Spleen (tissue), 11 donors: Measurements from ENCODE around the gene REV3L. TPM values are rescaled to one million over a fixed set of nuclear protein-coding genes. Genes with fewer than 3 reads are reported as not detected.
A peak's percentile ranks its signal among the peaks of the same experiment; 100 is the strongest.

ENCODE experiments used
- DNase-seq: peaks from one replicate; pipeline ENCODE4 v3.0.0-alpha.2; 2020
- H3K27ac ChIP-seq, 8 donors: fragments of 200-600 bp; sonication (generic) in 7 of 8; 1 replicate in 4 of 8; 2 replicates in 4 of 8; pipeline versions ENCODE4 v1.5.0 to v1.8.0; 2016 to 2021; ENCODE audit warnings: inconsistent platforms in 4 of 8, mild to moderate bottlenecking in 4 of 8, moderate library complexity in 1 of 8
- H3K27me3 ChIP-seq, 7 donors: fragments of 200-600 bp; sonication (generic) in 6 of 7; replicated peaks in 1 of 7; 1 replicate in 4 of 7; 2 replicates in 3 of 7; pipeline versions ENCODE4 v1.5.0 to v1.8.0; 2016 to 2021; ENCODE audit warnings: inconsistent platforms in 3 of 7, mild to moderate bottlenecking in 1 of 7
- H3K36me3 ChIP-seq, 6 donors: fragments of 200-600 bp; sonication (generic) in 5 of 6; 1 replicate in 4 of 6; 2 replicates in 2 of 6; pipeline versions ENCODE4 v1.5.0 to v1.8.0; 2016 to 2021; ENCODE audit warnings: inconsistent platforms in 2 of 6
- H3K4me1 ChIP-seq, 6 donors: fragments of 200-600 bp; sonication (generic) in 5 of 6; 1 replicate in 3 of 6; 2 replicates in 3 of 6; pipeline versions ENCODE4 v1.5.0 to v1.8.0; 2016 to 2021; ENCODE audit warnings: inconsistent platforms in 3 of 6
- H3K4me3 ChIP-seq, 8 donors: fragments of 200-600 bp; sonication (generic) in 7 of 8; 1 replicate in 4 of 8; 2 replicates in 4 of 8; pipeline versions ENCODE4 v1.5.0 to v1.8.0; 2016 to 2021; ENCODE audit warnings: inconsistent platforms in 4 of 8, mild to moderate bottlenecking in 4 of 8, moderate library complexity in 2 of 8
- H3K9me3 ChIP-seq, 8 donors: fragments of 200-600 bp; sonication (generic) in 7 of 8; 1 replicate in 4 of 8; 2 replicates in 4 of 8; pipeline versions ENCODE4 v1.5.0 to v1.8.0; 2016 to 2021; ENCODE audit warnings: inconsistent platforms in 4 of 8
- CTCF ChIP-seq, 11 experiments: fragments of 200-600 bp in 7 of 11; fragments of 450-650 bp in 4 of 11; sonication (generic) in 4 of 11; IDR thresholded peaks in 8 of 11; conservative IDR thresholded peaks in 3 of 11; 1 replicate in 7 of 11; 2 replicates in 4 of 11; pipeline versions ENCODE4 v1.4.0 to v1.8.0; 2016 to 2021; ENCODE audit warnings: antibody characterized with exemption in 11 of 11, inconsistent platforms in 4 of 11, mild to moderate bottlenecking in 1 of 11
- POLR2A ChIP-seq, 3 donors: fragments of 450-650 bp; IDR thresholded peaks; one replicate each; pipeline ENCODE4 v1.5.1; 2017; ENCODE audit warnings: antibody characterized with exemption in 3 of 3, mild to moderate bottlenecking in 1 of 3
- POLR2AphosphoS5 ChIP-seq, 3 donors: sonication (generic); formaldehyde crosslinking; IDR thresholded peaks; one replicate each; pipeline ENCODE4 v1.5.1; 2017; ENCODE audit warnings: antibody characterized with exemption in 3 of 3
- WGBS, 5 donors: extraction: QIAGEN DNeasy Blood & Tissue Kit in 3 of 5; methylation state at CpG; one replicate each; pipeline versions ENCODE4 v1.1.5 to v1.1.7; 2013 to 2018; 5-methylcytosine and 5-hydroxymethylcytosine counted together
- intact Hi-C: fragments of 100-400 bp; cut with DNase I; formaldehyde crosslinking; loops from one replicate; pipeline ENCODE4 v1.15.0; 2023; ENCODE audit warnings: low total_unique reads
- polyA plus RNA-seq, 3 donors: library from polyadenylated mRNA; stranded (reverse); fragments of 200-250 nt; gene quantifications; one replicate each; pipeline ENCODE4 v1.2.1, GENCODE V29; 2013
- total RNA-seq, 7 donors: library from RNA; depleted of rRNA in 3 of 7; stranded (reverse); fragments of >200 nt in 3 of 7; fragmentation: NEBNext Ultra II Directional in 4 of 7; extraction: Animal tissue kit (Norgen Biotek cat#: 25700) in 4 of 7; gene quantifications; one replicate each; pipeline versions ENCODE4 v1.1.0 to v1.2.1, GENCODE V29; 2016 to 2021
- donor health status: healthy with polysubstance abuse.
- donor health status: DM: no; HTN: no; CAD: no; lungs with moderate emphysema.
- donor health status: DM: no; HTN: no; CAD: no.
- donor health status: Bipolar disorder and iron deficiency.
- donor health status: healthy.
- donor health status: DM: no; HTN: no; CAD: no.
- donor health status: DM: yes; HTN: yes; CAD: no.

REV3L gene
- total and polyA plus RNA-seq, 10 donors = 7.7 to 60.9 (median 29.8) TPM

- Histone ChIP-seq H3K27ac (no peak overlapping the region), H3K4me3 (no peak overlapping the region), H3K27me3 (no peaks in the 10 kb centered on the region), H3K36me3 (peaks cover 0 to 69% (median 21%) of the 10 kb centered on the region in 6 donors), H3K9me3 (no peaks in the 10 kb centered on the region), H3K4me1 (peaks cover 0 to 7% (median 0%) of the 10 kb centered on the region in 6 donors)
- intact Hi-C loops = no loop called here
- DNase-seq = no peak
- TF ChIP-seq POLR2AphosphoS5 (IDR thresholded peaks at IDR 0.05) (no peak), POLR2A (IDR thresholded peaks at IDR 0.05) (no peak), CTCF (IDR thresholded peaks at IDR 0.05 in 8 of 11, conservative IDR thresholded peaks at IDR 0.05 in 3 of 11) (no peak)
These were observed 125.3 kb downstream of the REV3L start for GRCh38 chr6:111357705-111358104.

- TF ChIP-seq POLR2AphosphoS5 (IDR thresholded peaks at IDR 0.05) (no peak), CTCF (IDR thresholded peaks at IDR 0.05 in 8 of 11, conservative IDR thresholded peaks at IDR 0.05 in 3 of 11) (no peak), POLR2A (IDR thresholded peaks at IDR 0.05) (no peak)
- 93 to 100% (median 97%) methylated on average over 1 of the region's 1 CpG for WGBS, 5 donors
- Histone ChIP-seq H3K27me3 (no peaks in the 10 kb centered on the region), H3K36me3 (peaks cover 0 to 79% (median 23%) of the 10 kb centered on the region in 6 donors), H3K27ac (no peak overlapping the region), H3K9me3 (no peaks in the 10 kb centered on the region), H3K4me3 (no peak overlapping the region), H3K4me1 (peaks cover 0 to 7% (median 0%) of the 10 kb centered on the region in 6 donors)
- DNase-seq = no peak
- intact Hi-C loops = no loop called here
These were observed 126.5 kb downstream of the REV3L start for GRCh38 chr6:111356551-111356950.

- Histone ChIP-seq H3K27ac (peak overlapping the region in 2 of 8 donors; percentile 11 to 38), H3K27me3 (no peaks in the 10 kb centered on the region), H3K9me3 (no peaks in the 10 kb centered on the region), H3K4me3 (no peak overlapping the region), H3K4me1 (peaks cover 0 to 7% (median 0%) of the 10 kb centered on the region in 6 donors), H3K36me3 (peaks cover 0 to 91% (median 31%) of the 10 kb centered on the region in 6 donors)
- no peak for DNase-seq
- intact Hi-C loops = no loop called here
- WGBS, 5 donors = 47 to 84% (median 68%) methylated on average over 3 of the region's 3 CpGs
- TF ChIP-seq POLR2AphosphoS5 (IDR thresholded peaks at IDR 0.05) = no peak
- TF ChIP-seq POLR2A (IDR thresholded peaks at IDR 0.05) = no peak
- no peak for TF ChIP-seq CTCF (IDR thresholded peaks at IDR 0.05 in 8 of 11, conservative IDR thresholded peaks at IDR 0.05 in 3 of 11)
These were observed 128.1 kb downstream of the REV3L start for GRCh38 chr6:111354758-111355555.

- no peak for TF ChIP-seq POLR2A (IDR thresholded peaks at IDR 0.05)
- no peak for TF ChIP-seq POLR2AphosphoS5 (IDR thresholded peaks at IDR 0.05)
- TF ChIP-seq CTCF (IDR thresholded peaks at IDR 0.05 in 8 of 11, conservative IDR thresholded peaks at IDR 0.05 in 3 of 11) = no peak
- Histone ChIP-seq H3K27ac (peak overlapping the region in 2 of 8 donors; percentile 11 to 38), H3K9me3 (no peaks in the 10 kb centered on the region), H3K27me3 (no peaks in the 10 kb centered on the region), H3K4me3 (no peak overlapping the region), H3K4me1 (peaks cover 0 to 7% (median 0%) of the 10 kb centered on the region in 6 donors), H3K36me3 (peaks cover 0 to 99% (median 35%) of the 10 kb centered on the region in 6 donors)
- no peak for DNase-seq
- intact Hi-C loops = no loop called here
- WGBS, 5 donors = 64 to 91% (median 81%) methylated on average over 5 of the region's 5 CpGs
These were observed 129.0 kb downstream of the REV3L start for GRCh38 chr6:111353912-111354462.
